Measurements from ENCODE around the gene AGMO.
"Not testable (repeated sequence)": the region's sequence is repeated elsewhere in the genome, so short reads cannot be mapped to it uniquely, and the experiment has no call there.

Gene AGMO

GRCh38 chr7:15558756-15559155 is 3.1 kb downstream of the AGMO start:
- DNase-seq, result no peak

DNA sequence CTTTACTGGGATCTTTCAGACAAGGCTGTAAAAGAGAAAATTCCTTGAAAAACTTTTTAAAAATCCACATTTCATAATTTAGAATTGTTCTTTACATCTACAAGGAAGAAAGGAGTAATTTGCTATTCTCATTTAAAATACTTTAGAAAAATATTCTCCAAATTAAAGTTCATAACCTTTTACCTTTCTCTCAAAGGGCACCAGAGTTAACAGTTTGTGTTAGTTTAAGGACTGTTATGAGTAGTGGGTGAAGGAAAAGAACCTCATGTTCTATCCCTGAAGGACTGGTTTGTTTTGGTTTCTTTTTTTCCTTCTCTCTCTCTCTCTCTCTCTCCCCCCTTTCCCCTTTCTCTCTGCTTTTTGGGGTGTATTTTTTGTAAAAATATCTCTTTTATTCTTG is 4.1 kb downstream of the AGMO start:
- DNase-seq, result no peak

DNA sequence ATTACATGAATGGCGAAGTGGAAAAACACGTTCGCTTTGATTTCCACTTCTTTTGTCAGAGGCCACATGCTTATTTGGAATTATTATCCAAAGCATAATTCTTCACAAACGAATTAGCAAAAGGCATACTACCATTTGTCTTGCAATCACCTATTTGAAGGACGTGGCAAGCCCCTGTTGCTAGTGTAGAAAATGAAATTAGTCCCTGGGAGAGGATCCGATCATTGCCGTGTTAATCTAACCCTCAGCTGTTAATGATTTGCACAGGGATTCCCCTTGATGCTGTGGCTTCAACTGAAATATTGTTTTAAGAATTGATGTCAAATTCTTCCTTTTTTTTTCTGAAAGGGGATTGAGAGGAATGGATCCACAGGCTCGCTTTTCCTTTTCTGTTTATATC is 4.6 kb downstream of the AGMO start:
- DNase-seq, result no peak

DNA sequence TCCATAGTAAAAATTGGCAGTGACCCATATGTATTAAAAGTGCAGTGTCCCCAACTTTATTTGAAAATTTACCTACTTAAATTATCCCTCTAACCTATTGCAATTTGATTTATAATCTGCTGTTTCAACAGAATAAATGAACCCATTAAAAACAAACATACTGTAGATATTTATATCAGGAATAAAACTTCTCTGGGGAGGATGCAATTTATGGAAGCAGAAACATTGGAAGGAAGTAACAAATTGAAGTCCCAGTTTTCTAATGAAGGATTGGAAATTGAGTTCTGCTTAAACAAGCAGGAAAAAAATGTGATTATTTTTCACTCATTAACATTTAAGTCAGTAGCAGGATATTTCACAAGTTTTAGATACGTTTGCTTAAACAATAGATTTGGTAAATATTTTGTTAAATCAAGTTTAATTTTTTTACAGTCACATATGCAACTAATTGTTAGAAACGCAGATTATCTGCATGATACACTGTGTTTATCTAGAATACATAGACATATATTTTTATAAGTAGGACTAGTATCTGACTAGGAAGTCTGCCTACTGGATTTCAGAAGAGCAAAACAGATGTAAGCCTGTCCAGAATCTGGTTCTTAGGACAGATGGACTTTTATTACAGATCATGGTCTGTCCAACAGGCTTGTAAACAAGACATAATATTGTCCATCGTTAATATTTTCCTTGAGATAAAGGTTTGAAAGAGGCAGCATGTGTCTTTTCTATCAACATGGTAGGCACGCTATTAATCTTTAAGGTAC is 5.3 kb downstream of the AGMO start:
- DNase-seq, result no peak

DNA sequence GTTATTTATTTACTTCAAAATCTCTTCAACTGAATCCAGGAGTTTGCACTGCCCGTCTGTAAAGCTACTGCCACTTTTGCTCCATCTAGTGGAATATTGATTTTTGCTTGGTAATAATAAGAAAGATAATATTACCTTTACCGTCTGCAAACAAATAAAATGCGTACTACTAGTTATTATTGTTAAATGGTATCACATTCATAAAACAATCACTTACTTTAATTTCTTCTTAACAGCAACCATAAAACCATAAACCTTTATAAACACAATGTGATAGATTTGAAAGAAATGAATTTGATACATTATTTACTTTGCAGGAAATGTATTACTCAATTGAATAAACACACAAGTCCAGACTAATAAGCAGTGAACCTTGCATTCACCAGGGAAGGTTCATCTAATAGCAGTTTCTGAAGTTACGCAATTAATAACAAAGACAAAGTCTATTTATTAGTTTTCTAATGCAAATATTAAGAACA is 6.4 kb downstream of the AGMO start:
- no peak for DNase-seq

DNA sequence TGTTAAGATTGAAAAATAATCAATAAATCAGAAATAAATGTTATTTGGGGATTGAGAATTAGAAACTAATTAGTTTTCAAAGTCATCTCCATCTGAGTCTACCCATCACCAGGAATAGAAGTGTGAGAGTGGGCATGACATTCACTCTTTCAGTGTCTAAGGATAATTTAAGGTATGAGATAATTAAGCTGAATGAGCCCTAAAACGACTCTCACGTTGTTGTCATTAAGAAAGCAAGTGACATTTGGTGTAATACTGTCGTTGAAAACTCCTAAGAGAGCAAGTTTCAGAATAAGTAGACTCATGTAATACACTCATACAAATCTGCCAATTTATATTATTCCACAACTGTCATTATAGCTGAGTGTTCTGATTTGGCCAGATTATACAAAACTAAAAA is 7.1 kb downstream of the AGMO start:
- DNase-seq, result no peak

DNA sequence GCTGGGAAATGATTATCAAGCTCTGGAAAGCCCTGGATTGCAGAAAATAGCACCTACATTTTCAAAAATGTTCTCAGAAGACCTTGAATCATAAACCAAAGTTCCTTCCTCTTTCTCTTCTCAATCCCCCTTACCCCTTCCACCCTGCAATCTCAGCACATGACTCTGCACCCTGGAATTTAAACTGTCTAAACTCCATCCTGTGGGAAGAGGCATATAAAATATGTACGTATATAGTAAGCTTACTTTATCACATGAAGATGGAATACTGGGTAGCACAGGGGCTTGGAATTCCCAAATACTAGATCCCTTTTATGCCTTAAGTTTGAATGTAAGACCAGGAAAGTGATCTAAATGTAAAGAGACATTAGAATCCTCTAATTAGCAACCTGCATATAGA is 7.7 kb downstream of the AGMO start:
- no peak for DNase-seq

GRCh38 chr7:15547320-15547719 is 14.5 kb downstream of the AGMO start:
- not testable (repeated sequence) for DNase-seq

- DNase-seq, result no peak
These were observed 15.5 kb downstream of the AGMO start for GRCh38 chr7:15546272-15546792.

- no peak for DNase-seq
These were observed 17.8 kb downstream of the AGMO start for GRCh38 chr7:15544050-15544449.

GRCh38 chr7:15543256-15543655 is 18.6 kb downstream of the AGMO start:
- DNase-seq, result no peak

- DNase-seq, result no peak
These were observed 34.2 kb downstream of the AGMO start for GRCh38 chr7:15527648-15528047.

DNA sequence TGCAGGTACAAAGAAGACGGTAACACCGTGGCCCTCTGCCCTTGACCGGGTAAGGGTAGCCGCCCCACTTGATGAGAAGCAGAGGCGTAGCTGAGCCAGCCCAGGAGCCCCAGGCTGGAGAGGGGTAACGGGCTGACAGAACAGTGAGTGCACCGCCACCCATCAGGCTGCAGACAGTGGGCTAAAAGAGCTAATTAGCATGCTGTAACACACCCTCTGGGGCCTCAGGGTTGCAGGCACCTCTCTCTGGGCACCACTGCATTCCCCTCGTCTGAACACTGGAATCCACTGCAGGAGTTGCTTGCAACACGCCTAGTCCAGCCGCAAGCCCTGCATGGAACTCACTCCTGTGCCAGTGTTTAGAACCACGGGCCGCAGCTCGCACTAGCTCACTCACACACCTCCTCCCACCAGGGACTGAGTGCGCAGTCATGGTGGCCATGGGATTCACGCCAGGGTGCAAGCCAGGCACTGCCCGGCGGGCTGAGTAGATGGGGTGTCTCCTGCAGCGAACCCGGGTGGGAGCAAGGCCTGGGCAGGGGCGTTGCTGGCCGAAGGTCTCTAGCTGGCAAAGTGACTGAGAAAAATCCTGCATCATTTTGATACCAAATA is 36.1 kb downstream of the AGMO start:
- DNase-seq, result no peak

DNA sequence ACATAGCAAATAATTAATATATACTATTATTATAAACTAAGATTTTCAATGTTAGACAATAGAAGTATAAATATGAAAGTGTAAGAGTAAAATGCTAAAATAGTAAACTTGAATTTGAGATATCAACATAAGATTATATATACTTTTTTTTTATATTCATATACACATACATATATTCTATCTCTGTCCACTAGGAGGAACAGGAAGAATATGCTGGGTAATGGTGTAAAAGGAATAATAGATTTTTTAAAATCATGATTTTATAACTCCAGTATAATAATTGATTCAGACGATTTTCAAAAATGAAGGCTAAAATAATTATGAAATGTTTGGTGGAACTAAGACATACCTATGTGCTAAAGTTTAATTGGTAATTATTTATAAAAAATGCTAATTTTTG is 37.7 kb downstream of the AGMO start:
- no peak for DNase-seq

DNA sequence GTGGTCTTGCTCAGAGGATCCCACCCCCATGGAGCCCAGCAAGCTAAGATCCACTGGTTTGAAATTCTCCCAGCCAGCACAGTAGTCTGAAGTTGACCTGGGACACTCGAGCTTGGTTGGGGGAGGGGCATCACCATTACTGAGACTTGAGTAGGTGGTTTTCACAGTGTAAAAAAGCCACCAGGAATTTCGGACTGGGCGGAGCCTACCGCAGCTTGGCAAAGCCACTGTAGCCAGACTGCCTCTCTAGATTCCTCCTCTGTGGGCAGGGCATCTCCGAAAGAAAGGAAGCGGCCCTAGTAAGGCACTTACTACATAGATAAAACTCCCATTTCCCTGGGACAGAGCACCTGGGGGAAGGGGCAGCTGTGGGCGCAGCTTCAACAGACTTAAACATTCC is 44.0 kb downstream of the AGMO start:
- not testable (repeated sequence) for DNase-seq

DNA sequence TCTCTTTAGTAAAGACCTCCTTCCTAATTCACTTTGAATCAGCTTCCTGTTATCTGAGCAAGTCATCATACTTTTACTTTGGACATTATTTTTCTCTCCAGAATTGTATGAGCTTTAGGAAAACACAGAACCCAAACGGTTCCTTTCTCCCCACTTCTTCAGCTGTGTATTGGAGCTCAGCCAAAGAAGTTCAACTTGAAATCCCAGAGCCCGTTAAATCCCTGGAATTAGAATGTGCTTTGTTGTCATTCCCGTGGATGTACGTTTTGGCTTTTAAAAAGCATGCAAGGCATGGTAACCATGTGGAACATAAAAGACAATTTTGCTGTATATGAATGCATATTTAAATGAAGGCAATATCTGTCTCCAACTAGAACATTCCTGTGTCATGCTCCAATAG is 46.6 kb downstream of the AGMO start:
- no peak for DNase-seq

GRCh38 chr7:15508258-15508657 is 53.6 kb downstream of the AGMO start:
- no peak for DNase-seq

DNA sequence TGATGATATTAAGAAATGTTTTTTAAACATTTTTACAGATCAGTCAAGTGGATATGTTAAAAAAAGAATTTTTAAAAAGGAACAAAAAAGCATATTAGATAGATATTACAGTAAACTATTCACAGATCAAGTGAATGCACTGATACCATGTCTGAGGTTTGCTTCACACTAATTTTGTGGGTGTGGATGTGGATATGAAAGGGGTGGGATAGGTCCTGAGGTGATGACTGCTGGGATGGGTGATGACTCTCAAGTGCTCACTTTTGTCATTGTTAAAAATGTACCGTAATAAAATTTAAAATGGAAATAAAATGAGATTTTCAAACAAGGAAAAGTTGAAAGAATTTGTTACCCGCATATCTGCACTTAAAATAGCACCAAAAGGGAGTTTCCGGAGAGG is 54.1 kb downstream of the AGMO start:
- DNase-seq, result no peak

DNA sequence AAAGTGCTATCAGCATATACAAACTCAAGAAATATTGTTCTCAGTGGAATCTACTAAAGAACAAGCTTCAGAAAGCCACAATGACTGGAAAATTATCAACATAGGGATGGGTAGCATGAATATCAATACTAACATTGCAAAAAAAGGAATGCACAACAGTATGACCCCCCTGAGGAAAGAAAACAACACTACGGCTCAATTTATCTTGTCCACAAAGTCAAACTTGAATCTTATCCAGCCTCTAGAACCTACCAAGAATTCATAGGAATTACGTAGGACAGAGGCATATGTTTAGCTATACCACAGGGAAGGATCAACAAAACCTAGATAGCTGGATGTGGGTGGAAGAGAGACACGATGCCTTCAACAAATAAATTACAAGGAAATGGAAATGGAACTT is 54.6 kb downstream of the AGMO start:
- DNase-seq, result no peak

- DNase-seq, result no peak
These were observed 56.1 kb downstream of the AGMO start for GRCh38 chr7:15505761-15506160.

GRCh38 chr7:15504351-15504750 is 57.5 kb downstream of the AGMO start:
- no peak for DNase-seq

DNA sequence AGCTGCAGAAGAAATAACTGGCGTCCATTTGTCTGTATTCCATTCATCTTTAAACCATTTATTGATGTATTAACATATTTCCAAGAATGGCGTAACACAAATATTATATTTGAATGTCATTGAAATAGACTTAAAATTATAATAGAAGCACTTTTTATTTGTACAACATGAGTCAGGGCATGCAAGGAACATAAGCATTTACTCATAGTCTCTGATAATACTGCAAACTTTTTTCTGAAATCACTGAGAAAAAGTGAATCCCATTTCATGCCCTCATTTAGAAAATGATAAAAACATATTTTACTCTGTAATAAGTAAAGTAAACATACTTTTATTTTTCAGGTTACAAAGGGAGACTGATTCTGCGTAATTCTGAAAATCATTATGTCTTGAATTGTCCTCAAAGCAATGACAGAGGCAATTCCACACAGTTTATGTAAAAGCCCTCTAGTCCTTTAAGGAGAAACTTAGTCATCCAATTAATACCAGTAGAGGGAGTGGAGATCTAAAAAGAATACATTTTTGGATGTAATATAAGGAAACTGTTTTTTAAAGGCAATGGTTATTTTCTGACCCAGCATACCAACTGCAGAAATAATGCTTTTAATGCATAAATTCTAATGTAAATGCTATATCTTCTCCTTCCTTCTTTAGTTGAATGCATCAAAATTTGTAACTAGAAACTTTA is 58.1 kb downstream of the AGMO start:
- no peak for DNase-seq

- DNase-seq, result no peak
These were observed 63.4 kb downstream of the AGMO start for GRCh38 chr7:15498465-15498864.

- DNase-seq, result no peak
These were observed 66.6 kb downstream of the AGMO start for GRCh38 chr7:15495170-15495569.
